ENCODE data around the gene LAD1.

The LAD1 gene

DNA sequence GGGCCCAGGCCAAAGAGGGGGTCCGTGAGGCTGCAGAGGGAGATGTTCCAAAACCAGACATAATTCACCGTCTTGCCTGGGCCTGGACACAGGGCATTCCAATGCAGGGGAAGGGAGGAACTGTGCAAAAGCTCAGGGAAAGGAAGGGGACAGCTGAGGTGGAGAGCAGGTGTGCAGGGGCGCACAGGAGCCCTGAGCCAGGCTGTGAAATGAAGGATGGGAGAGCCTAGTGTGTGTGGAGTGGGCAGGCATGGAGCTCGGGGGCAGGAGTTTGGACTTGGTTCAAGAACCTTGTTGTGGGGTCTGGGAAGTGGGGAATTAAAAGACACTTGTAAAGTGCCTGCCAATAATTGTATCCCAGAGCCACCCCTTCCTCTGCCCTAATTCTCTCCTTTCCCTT lies 20.1 kb upstream of the LAD1 start:
- no peak for DNase-seq (ENCODE audit: low read depth)

GRCh38 chr1:201418461-201418860 lies 19.3 kb upstream of the LAD1 start:
- no peak for DNase-seq (ENCODE audit: low read depth)

DNA sequence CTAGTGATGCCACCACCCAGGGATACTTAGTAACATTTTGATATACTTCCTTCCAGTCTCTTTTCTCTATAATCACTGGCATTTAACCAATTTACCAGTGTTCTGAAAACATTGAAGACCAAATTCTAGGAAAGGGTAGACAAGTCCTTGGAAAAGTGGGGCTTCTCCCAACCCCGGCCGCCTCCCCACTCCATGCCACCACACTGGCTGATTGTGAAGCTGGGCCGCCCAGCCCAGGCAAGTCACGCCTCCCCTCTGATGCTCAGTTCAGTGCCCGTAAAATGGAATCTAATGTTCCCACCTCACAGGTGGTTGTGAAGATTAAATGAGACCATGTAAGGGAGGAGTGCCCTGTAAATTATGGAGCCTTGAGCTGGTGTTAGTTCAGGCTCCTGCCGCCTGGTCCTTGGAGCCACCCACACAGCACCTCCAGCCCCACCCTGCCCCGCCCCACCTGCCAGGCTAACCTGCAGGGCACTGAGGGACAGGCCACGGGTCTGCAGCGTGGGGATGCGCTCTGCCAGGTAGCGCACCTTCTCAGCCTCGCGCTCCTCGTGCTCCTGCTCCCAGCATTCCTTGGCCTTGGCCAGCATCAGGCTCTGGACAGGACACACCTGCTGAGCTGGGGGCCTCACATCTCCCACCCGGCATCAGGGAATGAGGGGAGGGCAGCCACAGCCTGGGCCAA lies 15.1 kb upstream of the LAD1 start:
- no peak for DNase-seq (ENCODE audit: low read depth)

- DNase-seq (ENCODE audit: low read depth): no peak
These were observed 12.2 kb upstream of the LAD1 start for GRCh38 chr1:201411292-201411691.

GRCh38 chr1:201409440-201409839 lies 10.3 kb upstream of the LAD1 start:
- no peak for DNase-seq (ENCODE audit: low read depth)

DNA sequence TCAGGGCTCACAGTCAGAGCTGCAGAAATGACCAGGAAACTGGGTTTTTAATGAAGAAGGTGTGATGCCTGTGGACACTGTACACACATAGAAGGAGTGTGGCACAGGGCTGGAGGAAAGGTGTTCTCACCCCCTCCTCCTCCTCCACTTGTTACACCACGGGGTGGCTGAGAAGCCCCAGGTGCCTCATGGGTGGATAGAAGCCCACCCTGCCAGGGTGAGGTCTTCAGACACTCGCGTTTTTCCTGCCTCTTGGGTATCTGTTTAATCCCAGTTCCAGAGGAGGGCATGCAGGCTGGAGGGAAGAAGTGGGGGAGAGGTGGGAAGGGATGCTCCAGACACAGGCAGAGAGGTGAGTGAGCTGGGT lies 9.7 kb upstream of the LAD1 start:
- no peak for DNase-seq (ENCODE audit: low read depth)

DNA sequence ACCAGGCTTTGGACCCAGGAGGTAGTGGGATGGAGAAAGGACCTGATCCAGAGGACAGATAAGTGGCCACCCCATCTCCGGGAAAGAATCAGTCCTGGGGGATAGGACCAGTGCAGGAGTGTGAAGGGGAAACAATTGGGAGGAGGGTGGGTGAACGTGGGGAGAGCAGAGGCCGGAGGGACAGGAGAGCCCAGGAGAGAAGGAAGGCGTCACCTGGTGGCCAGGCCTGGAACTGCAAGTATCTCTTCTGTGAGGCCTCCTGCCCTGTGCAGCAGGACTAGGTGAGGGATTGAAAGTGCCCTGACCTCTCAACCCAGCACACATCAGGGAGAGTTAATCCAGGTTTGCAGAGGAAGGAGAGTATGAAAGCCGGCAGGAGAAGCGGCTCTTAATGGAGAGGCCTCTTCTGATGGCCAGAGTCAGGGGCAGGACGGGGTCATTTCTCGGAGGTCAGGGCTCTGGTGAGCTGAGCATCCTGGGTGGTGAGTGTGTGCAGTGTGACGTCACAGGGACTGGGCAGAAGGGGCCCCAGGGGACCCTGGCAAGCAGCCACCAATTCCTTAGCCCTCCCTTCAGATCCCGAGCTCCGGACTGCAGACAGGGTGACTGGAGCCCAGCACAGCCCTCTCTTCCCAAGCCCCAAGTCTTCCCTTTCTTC lies 9.2 kb upstream of the LAD1 start:
- peak; percentile 47 for DNase-seq (ENCODE audit: low read depth)

DNA sequence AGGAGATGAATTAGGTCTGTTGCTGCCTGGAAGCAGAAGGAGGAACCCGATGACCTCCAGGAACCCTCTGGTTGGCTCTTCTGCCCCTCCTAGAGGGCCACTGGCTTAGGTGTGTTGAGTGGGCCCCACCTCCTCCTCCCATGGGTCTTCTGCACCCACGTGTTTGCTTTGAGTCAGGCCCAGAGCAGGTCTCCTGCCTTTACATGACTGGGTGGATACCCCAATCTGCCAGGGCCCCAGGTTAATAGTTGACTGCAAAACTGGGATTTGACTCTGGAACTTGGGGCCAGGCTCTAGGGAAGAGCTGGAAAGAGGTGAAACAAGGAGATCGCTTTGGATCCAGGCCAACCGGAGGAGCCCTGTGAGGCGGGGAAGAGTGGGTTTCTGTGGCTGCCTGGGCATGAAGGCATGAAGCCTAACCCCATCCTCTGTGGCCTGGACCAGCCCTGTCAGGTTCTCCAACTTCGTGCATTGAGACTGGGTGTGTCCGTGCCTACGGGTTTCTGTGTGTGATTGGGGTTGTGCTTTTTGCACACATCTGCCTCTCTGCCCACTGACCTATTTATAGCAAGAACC lies 7.8 kb upstream of the LAD1 start:
- DNase-seq (ENCODE audit: low read depth): no peak

GRCh38 chr1:201405484-201405831 lies 6.3 kb upstream of the LAD1 start:
- no peak for DNase-seq (ENCODE audit: low read depth)

- no peak for DNase-seq (ENCODE audit: low read depth)
These were observed 5.8 kb upstream of the LAD1 start for GRCh38 chr1:201404722-201405483.

- DNase-seq (ENCODE audit: low read depth): no peak
These were observed 4.9 kb upstream of the LAD1 start for GRCh38 chr1:201404055-201404454.

- no peak for DNase-seq (ENCODE audit: low read depth)
These were observed 4.2 kb upstream of the LAD1 start for GRCh38 chr1:201403359-201403758.

DNA sequence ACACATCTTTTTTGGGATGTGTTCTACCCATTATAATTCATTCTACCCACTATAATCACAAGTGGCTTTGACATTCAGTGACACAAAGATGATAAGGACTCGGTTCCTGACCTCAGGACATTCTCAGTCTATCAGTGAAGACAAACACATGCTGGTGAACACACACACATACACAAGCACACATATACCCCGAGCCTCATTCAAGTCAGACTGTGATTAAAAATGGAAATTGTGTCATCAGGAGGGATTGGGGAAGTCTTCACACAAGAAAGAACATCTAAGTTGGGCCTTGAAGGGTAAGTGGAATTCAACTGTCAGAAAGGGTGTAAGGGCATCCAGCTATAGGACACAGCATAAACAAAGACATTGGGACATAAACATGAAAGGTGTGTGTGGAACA lies 2.6 kb upstream of the LAD1 start:
- no peak for DNase-seq (ENCODE audit: low read depth)

DNA sequence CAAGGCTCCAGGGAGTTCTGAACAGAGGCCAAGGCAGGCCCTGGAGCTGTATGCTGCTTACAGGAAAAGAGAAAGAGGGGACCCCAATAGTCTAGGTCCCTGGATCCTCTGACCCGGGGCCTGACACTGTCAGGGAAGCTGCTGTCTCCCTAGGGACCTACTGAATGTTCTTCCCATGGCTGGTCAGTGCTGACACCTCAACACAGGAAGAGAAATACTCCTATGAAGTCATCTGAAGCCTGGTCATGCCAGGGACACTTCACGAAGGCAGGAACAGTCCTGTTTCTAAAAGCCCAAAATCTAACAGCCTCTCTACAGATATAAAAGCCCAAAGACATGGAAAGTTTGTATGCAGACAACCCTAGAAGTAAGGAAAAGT lies 1.7 kb upstream of the LAD1 start:
- no peak for DNase-seq (ENCODE audit: low read depth)

DNA sequence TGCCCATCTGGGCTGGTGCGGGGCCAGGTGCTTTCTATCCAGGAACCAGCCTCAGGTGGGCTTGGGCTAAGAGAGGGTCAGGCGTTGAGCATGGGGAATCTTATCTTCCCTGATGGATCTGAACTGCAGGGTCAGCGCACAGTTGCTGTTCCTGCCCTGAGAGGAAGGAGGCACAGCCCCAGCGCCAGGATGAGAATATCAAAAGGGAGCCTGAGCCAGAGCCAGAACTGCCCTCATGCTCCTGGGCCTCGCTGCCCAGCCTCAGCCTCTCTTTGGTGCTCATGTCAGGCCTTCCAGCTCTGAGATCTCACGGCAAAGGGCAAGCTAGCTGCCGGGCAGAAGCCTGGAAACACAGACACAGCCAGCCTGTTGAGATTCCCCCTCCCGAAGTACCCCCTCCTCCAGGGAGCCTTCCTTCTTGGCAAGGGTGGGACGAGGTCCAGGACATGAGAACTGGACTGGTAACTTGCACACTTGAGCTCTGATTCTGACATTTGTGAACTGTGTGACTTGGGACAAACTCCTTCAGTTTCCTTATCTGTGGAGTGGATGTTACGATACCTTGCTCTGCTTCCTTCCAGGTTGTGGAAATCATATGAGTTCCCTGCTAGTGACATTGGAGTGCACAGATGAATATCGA lies 1.2 kb upstream of the LAD1 start:
- DNase-seq (ENCODE audit: low read depth): no peak

- DNase-seq (ENCODE audit: low read depth): no peak
These were observed 415 bp upstream of the LAD1 start for GRCh38 chr1:201399352-201400126.

GRCh38 chr1:201397675-201398074 lies 1.4 kb downstream of the LAD1 start:
- no peak for DNase-seq (ENCODE audit: low read depth)

DNA sequence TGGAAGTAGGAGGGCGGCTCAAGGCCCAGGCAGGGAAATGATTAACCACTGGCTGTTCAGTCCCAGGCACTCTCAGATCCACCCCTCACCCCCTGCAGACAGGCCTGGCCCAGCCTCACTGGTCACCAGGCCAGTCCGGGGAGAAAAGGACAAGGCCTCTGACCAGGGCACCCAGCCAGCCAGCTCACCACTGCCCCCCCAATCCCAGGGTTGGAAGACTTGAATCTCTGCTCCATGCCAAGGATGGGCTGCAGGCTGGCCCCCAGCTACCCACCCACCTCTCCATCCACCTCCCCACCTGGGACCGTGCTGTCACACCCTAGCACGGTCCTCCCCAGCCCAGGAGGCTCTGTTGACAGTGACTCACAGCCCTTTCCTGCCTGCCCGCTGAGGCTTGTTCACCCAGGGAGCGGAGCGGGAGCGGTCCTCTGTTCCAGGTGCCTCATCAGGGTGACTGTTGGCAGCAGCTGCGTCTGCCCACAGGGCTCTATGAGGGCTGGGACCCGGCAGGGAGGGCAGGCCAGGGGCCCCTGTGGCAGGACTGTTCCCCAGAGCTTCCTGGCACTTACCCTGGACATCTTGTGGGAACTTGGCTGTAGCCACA lies 2.2 kb downstream of the LAD1 start:
- DNase-seq (ENCODE audit: low read depth): no peak

GRCh38 chr1:201395936-201396335 lies 3.2 kb downstream of the LAD1 start:
- DNase-seq (ENCODE audit: low read depth): no peak

DNA sequence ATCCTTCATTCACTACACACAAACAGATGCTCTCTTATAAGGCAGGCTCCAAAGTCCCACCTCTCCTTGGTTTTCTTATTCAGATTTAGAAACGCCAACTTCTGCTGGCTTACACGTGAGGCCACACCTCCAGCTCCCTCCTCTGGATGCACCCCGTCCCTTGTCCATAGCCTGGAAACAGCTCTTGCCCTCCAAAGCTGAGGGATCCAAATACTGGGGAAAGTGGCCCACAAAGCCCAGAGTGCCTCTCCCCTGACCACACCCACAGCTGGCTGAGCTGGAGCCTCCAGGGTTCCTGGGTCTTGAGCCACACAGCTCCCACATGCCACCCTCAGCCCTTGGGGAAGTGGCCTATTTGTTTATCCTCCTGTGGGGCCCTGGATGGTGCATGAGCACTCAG lies 4.5 kb downstream of the LAD1 start:
- DNase-seq (ENCODE audit: low read depth): no peak

DNA sequence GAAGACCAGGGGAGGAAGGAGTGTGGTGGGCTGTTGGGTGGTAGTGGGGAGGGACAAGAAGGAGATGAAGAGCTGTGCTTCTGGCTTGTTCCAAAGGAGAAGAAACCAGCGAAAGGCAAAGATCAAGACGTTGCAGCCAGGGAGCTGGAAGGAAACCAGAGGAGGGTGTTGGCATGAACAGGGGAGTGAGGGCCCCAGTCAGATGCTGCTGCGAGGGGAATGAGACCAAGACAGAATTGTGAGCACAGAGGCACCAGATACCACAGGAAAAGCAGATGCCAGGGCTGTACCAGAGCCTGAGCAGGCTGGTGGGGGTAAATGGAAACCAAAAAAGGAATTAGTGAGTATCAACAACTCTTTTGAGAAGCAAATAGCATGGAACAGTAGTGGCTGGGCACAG lies 6.0 kb downstream of the LAD1 start:
- DNase-seq (ENCODE audit: low read depth): no peak

All from stimulated activated CD8-positive, alpha-beta memory T cell treated with anti-CD3 and anti-CD28 coated beads, Interleukin-15, amount 100 ng/mL, for 1 hour (primary cell).